HFF-Myc (cell line): Measurements from ENCODE around the gene PCDHB7.
"Not testable (repeated sequence)": the region's sequence is repeated elsewhere in the genome, so short reads cannot be mapped to it uniquely, and the experiment has no call there.

Source experiments
- DNase-seq: peaks from one replicate; pipeline ENCODE4 v3.0.0-alpha.2; 2011; ENCODE audit warnings: low read depth; ENCODE audit errors: extremely low read depth
- H3K4me3 ChIP-seq: replicated peaks from 2 replicates; pipeline ENCODE4 v1.5.1; 2011; ENCODE audit warnings: low read depth, mild to moderate bottlenecking, control low read depth, low read length
- CTCF ChIP-seq: IDR thresholded peaks from 2 replicates; pipeline ENCODE4 v1.5.1; 2012; ENCODE audit warnings: mild to moderate bottlenecking, low read depth, low read length, control low read depth; ENCODE audit errors: missing control alignments

Gene PCDHB7

GRCh38 chr5:141223112-141223783, 50.8 kb downstream of the PCDHB7 start, which contains the start of gene PCDHB14:
PCDHB14 (plus strand) TSS chr5:141223343; CDS start chr5:141223506, 163 bp downstream.
- H3K4me3 ChIP-seq, result 0 out of 2 replicates have a peak within 1 kb of the TSS, but pooled peaks have one; percentile 5
- TF ChIP-seq CTCF, result no peak
- DNase-seq, result no peak

GRCh38 chr5:141224844-141225243, 52.4 kb downstream of the PCDHB7 start:
- DNase-seq, H3K4me3 ChIP-seq: not testable (repeated sequence)

GRCh38 chr5:141225421-141225820, 53.0 kb downstream of the PCDHB7 start:
- not testable (repeated sequence) for H3K4me3 ChIP-seq, DNase-seq
